ENCODE measurements around the gene LARP4. TPM values are rescaled to one million over a fixed set of nuclear protein-coding genes. Genes with fewer than 3 reads are reported as not detected.

Gene LARP4
- total and polyA plus RNA-seq, 9 of the 15 experiments (the other 6 are each of a cell fraction or from before 2014, with no cell fraction given) = 31.6 to 84.5 (median 52.4) TPM

GRCh38 chr12:50504798-50505674 lies 104.4 kb downstream of the LARP4 start, which contains the start of gene DIP2B (continued):
- TF ChIP-seq PRDM10 (IDR thresholded peaks at IDR 0.05; ENCODE audit: partially characterized antibody) = peak; percentile 53
- peak; percentile 63; the same call in 1 of the 2 replicates for TF ChIP-seq ZNF740 (CRISPR knock-in tag; IDR thresholded peaks at IDR 0.05)
- TF ChIP-seq ZNF740 (tag; IDR thresholded peaks at IDR 0.05) = no peak
- TF ChIP-seq EGR1 (conservative IDR thresholded peaks at IDR 0.05) = peak; percentile 31; the same call in 1 of the 2 replicates
- TF ChIP-seq MAZ (CRISPR knock-in tag; conservative IDR thresholded peaks at IDR 0.05 in 1 of 2, IDR thresholded peaks at IDR 0.05 in 1 of 2) = peak; percentile 95 to 96
- no peak for TF ChIP-seq CHD4 (IDR thresholded peaks at IDR 0.05; ENCODE audit: insufficient read depth, insufficient replicate concordance, low read depth, low read length, poor library complexity, severe bottlenecking)
- peak; percentile 74; the same call in 1 of the 2 replicates for TF ChIP-seq GTF2E2 (tag; IDR thresholded peaks at IDR 0.05)
- 0 out of 2 replicates have a peak, but pooled peaks have one; percentile 24 for TF ChIP-seq ZNF232 (CRISPR knock-in tag; IDR thresholded peaks at IDR 0.05)
- TF ChIP-seq SIX5 (IDR thresholded peaks at IDR 0.05; ENCODE audit: borderline replicate concordance in 1 of 2, insufficient read depth in 1 of 2, low read depth in 1 of 2, low read length in 2 of 2) = no peak
- peak; percentile 65; the same call in 1 of the 2 replicates for TF ChIP-seq ETS1 (conservative IDR thresholded peaks at IDR 0.05; ENCODE audit: control insufficient read depth, low read depth, low read length)
- no peak for TF ChIP-seq ZNF707 (CRISPR knock-in tag; conservative IDR thresholded peaks at IDR 0.05)
- TF ChIP-seq POLR2A (conservative IDR thresholded peaks at IDR 0.05) = peak; percentile 78
- TF ChIP-seq GMEB1 (CRISPR knock-in tag; IDR thresholded peaks at IDR 0.05) = peak; percentile 49
